NB4 (cell line): ENCODE data around the gene PRIMA1.

Experiments
- MYC ChIP-seq: IDR thresholded peaks from 2 replicates; pipeline ENCODE4 v1.6.1; 2011; ENCODE audit warnings: low read depth, low read length
- POLR2A ChIP-seq: IDR thresholded peaks from 2 replicates; pipeline ENCODE4 v1.6.1; 2011; ENCODE audit warnings: mild to moderate bottlenecking; ENCODE audit not compliant: insufficient read length; ENCODE audit errors: extremely low read depth
- TF ChIP-seq, protein P1 (sequence below): IDR thresholded peaks from one replicate; pipeline ENCODE4 v1.5.1; 2012; ENCODE audit warnings: low read depth, low read length
- TF ChIP-seq, protein P2 (sequence below): IDR thresholded peaks from 2 replicates; pipeline ENCODE4 v1.6.1; 2011; ENCODE audit warnings: low read depth, low read length

DNA sequence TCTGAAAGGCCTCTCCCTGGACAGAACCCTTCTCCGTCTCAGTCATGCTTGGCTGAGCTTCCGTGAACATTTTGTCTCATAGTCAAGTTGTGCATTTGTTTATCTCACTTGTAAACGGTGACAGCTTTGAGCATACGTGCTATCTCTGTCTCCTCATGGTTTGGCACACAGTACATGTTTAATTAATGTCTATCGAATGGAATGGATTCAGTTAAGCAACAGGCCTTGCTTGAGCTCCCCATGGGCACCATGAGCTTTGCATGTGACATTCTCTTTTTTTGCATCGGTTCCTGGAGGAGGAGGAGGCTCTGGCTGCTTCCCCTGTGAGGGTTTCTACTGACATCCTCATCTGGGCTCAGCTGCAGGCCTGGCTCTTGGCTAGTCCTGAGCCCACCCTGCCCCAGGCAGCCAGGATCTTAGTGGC is 80.0 kb downstream of the PRIMA1 start:
- TF ChIP-seq POLR2A = no peak
- TF ChIP-seq, protein P1, sequence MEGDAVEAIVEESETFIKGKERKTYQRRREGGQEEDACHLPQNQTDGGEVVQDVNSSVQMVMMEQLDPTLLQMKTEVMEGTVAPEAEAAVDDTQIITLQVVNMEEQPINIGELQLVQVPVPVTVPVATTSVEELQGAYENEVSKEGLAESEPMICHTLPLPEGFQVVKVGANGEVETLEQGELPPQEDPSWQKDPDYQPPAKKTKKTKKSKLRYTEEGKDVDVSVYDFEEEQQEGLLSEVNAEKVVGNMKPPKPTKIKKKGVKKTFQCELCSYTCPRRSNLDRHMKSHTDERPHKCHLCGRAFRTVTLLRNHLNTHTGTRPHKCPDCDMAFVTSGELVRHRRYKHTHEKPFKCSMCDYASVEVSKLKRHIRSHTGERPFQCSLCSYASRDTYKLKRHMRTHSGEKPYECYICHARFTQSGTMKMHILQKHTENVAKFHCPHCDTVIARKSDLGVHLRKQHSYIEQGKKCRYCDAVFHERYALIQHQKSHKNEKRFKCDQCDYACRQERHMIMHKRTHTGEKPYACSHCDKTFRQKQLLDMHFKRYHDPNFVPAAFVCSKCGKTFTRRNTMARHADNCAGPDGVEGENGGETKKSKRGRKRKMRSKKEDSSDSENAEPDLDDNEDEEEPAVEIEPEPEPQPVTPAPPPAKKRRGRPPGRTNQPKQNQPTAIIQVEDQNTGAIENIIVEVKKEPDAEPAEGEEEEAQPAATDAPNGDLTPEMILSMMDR = no peak
- TF ChIP-seq, protein P2, sequence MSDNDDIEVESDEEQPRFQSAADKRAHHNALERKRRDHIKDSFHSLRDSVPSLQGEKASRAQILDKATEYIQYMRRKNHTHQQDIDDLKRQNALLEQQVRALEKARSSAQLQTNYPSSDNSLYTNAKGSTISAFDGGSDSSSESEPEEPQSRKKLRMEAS = no peak
- no peak for TF ChIP-seq MYC
